NCI-H128 (cell line): ENCODE results near the gene CDRT4.

ENCODE experiments used
- DNase-seq: peaks from one replicate; lab custom pipeline; 2025; ENCODE audit not compliant: unreplicated experiment; lab: John Stamatoyannopoulos, UW

The CDRT4 gene

DNA sequence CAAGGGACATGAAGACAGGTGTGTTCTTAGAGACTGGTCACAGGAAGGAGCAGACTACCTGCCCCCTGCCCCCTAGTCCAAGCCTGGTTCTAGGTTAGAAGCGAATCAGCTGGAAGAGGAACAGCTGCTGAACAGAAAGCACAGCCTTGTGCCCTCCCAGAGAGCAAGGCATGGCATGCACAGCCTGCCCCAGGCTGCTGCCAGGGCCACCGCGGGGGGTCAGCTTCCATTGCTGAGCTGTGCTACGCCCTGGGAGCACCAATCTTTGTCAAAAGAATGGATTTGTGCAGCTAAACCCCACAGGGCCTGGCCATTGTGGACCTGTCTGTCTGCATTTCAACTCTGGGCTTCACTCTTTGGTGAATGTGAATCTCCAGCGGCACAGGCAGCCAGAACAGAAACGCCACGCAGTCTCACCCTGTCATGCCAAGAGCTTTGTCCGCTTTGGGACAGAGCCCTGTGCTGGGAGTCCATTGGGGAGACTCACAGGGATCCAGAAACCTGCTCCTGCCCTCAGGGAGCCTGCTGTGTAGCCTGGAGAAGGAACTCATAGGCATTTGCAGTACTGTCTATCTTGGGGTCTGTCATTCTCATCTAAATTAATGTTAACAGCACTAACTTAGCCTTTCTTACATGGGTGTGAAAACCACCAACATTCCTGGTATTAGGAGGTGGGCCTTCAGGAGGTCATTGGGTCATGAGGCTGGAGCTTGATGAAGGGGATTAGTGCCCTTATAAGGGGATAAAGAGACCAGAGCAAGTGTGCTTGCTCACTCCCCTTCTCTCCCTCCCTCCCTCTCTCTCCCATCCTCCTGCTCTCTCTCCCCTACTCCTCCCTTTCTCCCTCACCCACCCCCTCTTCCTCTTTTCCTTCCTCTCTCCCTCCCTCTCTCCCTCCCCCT, 25.6 kb upstream of the CDRT4 start:
- DNase-seq, result no peak

DNA sequence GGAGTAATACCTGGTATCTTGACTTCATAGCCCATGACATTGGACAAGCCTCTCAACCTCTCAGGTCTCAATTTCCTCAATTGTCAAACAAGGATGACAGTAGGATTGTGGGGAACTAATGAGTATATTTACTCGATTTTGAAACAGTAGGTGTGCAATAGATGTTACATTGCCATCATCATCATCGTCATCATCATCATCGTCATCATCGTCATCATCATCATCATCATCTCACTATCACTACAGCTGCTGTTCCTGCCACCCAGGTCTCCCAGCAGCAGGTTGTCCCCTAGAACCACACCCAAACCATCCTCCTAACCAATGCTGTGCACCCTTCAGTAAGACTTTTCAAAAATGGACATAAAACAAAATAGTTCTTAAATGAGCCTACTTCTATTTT, 24.8 kb upstream of the CDRT4 start:
- DNase-seq, result no peak

DNA sequence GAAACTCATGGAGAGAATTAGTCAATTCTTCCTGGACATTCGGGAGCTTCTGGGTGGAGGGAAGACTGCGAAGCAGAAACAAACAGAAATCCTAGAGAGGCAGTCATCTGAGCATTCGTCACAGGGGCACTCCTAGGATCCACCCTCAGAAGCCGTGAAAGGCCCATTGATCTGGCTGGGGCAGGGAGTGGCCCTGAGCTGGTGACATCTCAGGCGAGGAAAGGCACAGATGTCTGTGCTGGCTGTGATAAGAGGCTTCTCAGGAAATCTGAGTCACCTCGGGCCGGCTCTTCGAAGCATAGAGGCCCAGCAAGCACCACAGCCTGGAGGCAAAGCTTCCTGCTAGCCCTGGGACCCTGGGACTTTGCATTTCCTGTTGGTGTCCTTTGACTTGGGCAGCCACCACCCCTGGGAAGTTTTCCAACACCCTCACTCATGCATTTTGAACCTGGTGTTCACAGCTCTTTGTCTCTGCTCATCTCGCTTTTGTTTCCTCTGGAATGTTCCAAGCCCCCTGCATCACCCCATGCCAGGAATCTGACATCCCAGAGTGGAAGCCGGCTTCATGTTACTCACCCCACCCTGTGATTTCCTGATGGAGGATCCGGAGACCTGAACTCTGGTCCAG, 23.3 kb upstream of the CDRT4 start:
- DNase-seq, result no peak

DNA sequence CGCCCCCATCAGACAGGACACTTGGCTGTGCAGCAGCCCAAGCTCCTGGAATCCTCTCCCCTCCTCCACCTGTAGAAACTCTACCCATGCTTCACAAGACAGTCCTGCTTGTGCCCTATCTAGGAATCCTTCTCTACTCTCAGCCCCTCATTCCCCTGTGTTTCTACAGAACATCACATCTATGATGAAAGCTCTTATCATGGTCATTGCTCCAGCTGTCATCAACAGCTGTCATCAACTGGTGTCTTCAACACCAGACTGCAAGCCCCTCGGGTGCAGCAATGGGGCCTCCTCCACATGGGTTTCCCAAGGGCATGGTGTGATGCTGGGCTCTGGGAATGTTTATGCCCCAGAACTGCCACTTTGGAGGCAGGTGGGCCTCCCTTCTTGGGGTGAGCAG, 21.1 kb upstream of the CDRT4 start:
- DNase-seq, result no peak

DNA sequence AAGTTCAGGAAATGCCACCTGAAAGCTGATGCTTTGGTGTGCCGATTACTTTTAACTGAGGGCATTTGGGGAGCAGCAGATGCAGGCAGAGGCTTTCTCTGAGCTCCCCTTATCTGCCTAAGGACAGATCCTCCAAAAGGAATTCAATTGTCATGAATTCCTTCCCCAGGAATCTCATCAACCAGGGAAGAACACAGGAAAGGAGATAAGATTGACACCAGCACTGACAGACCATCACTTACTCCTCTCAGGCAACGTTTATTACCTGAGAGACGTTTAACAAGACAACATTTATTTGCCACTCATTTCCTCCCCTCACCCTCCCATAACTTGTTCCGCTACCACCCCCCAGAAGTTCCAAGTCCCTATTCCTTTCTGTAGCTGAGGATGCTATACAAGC, 17.6 kb upstream of the CDRT4 start:
- no peak for DNase-seq

DNA sequence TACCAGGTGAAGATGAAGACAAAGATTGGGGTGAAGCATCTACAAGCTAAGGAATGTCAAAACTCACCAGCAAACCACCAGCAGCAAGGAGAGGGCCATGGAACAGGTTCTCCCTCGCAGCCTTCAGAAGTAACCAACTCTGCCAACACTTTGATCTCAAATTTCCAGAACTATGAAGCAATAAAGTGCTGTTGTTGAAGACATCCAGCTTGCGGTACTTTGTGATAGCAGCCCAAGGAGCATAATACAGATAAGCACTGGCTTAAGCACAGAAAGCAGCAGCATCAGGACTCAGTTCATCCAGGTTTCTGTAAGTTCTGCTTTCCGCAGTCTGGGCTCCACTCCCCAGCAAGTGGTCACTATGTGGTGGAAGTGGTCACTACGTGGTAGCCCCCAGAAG, 16.0 kb upstream of the CDRT4 start:
- no peak for DNase-seq

DNA sequence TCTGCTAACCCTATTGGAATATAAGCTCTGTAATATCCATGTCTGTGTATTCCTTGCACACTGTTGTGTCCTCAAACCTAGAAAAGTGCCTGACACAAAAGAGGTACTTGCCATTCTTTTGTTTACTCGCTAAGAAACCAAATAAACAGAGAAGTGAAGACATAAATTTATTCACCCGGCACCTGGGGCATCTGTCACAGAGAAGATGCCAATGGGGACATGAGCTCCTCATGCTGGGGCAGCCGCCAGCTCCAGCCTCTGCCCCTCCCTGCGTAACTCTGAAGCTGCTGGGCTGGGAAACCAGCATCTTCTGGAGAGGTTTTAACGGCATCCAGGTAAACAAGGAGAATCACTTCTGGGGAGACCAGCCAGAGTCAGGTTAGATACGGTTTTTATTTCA, 15.1 kb upstream of the CDRT4 start:
- no peak for DNase-seq

DNA sequence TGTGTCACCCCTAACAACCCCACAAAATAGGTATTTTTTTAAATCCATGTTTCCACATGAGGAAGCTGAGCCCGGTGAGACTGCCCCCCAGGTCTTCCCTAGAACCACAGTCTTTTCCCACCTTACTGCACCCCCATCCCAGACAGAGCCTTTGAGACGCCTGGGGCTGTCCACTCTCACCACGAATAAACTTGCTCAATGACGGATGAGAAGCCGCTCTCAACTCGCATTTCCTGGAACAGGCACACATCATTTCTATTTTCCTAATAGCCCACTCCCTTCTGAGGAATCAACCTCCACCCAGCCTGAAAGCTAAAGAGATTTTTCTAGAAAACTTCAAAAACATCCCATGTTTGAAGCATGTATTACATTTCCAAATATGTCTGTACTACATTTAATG, 14.1 kb upstream of the CDRT4 start:
- no peak for DNase-seq

DNA sequence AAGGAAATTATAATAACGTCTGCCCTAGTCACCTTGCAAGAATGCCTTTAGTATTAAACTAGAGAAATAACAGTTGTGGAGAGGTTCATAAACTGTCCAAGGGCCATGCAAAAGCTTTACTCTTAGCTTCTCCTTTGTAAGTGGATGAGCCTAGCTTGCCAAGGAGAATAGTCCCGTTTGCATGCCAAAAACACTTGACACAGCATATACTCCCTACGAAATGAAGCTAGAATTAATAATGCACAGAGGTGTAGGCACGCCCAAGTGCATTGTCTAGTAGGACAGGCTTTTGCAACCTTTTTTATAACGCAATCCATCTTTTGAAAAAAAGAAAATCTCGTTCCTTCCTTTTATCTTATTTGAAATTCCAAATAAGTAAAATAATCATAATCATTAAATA, 12.8 kb upstream of the CDRT4 start:
- no peak for DNase-seq

DNA sequence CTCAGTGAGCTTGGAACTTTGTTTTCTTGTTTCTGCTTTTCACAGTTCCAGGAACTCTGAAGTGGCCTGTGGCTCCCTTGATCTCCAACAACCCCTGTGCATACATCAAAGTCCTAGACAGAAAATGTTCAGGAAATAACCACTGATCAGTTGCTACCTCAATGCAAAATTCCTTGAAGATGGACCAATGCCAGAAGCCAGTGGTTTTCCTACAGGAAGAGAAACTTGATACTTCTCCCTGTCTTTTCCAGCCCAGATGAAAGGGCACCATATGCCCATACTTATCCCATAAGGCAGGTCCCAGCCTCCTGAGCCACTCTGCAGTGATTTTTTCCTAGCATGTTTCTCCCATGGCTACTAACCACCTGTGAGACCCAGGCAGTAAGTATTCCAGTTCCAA, 12.3 kb upstream of the CDRT4 start:
- no peak for DNase-seq

DNA sequence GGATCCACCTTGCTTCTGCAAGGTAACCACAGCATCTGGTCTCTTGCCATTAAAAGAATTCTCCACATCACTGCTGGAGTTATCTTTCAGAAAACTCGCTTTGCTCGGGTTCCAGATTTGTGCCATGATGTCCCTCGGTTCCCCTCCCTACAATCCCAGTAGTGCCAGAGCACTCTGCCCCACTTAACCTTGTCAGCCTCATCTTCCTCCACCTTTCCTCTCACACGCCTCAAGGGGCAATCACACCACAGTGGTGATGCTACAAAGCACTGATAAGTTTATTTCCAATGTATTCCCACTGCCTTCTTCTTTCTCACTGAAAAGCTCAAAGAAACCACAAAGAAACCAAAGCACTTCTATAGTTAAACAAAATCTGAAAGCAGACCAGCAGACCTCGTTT, 11.4 kb upstream of the CDRT4 start:
- DNase-seq, result no peak

DNA sequence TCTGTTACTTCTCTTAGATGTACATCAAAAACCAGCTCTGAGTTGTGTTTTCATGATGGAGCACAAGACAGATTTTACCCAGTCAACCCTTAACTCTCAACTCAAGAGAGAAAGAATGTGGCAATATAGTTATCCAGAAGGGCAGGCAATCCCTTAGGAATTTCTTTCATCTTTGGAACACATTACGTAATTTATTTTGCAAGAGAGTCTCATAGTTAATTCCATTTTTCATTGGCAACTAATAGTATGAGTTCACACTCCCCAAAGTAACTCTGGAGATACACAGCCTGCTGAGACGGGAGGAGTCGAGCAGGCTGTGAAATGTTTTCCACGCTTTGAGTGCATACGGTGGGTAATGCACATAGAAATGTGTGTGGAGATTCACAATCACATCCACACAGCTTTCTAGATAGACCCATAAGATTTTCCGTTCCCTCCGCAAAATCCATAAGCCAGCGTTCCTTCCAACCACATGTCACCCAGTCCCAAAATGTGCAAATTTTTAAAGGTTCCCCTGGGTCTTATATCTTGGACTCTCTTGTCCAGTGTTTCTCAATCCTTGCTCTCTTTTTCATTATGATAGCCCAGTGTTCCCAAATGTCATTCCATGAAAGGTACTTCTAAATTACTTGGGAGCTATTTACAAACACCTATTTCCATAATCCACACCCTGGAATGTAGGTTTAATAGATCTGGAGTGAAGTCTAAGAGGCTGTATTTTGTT, 8.4 kb upstream of the CDRT4 start:
- DNase-seq, result no peak

DNA sequence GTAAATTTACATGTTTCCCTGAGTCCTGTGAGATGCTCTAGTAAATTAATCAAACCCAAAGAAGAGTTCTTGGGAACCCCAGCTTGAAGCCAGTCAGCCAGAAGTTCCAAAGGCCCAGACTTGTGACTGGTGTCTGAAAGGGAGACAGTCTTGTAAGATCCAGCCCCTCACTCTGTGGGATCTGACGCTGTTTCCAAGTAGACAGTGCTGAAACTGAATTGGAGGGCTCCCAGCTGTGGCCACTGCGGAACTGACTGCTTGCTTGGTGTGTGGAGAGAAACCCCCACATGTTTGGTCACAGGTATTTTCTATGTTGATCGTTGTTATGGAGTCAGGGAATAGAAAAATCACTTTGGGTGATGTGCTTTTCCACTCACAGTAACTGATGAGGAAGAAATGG, 5.5 kb upstream of the CDRT4 start:
- DNase-seq, result no peak

DNA sequence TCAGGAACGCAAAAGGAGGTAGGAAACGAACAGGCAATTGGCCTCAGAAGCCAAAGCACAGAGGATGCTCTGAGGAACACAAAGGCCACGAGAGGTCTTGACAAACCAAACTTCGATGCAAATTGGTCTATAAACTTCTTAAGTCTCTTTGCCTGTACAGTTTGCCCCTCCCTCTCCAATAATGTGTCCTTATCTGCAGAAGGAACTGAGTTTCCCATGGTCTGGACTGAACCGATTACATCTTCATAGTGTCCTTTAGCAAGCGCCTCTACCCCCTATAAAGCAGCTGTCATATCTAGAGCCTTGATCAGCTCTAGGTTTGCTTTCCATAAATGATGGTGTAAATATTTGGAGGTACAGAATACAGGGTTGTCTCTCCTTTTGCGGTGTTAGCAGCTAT, 3.1 kb upstream of the CDRT4 start:
- DNase-seq, result no peak

DNA sequence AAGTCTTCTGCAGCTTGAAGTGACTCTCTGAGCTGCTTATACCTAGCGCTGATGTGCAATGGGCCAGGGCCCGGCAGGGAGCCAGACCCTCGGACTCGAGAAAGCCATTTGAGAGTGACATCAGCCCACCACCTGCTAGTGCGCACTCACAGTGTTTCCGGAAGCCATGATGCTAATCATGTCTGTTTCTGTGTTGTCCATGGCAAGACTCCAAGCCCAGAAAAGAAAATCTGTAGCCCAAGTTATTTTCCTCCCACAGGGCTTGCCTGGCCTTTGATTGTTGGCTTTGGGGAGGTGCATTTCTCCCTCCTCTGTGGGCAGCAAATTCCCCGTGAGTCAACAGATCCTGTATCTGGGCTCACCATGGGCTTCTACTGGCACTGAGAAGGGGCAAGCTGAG, 1.8 kb upstream of the CDRT4 start:
- no peak for DNase-seq

DNA sequence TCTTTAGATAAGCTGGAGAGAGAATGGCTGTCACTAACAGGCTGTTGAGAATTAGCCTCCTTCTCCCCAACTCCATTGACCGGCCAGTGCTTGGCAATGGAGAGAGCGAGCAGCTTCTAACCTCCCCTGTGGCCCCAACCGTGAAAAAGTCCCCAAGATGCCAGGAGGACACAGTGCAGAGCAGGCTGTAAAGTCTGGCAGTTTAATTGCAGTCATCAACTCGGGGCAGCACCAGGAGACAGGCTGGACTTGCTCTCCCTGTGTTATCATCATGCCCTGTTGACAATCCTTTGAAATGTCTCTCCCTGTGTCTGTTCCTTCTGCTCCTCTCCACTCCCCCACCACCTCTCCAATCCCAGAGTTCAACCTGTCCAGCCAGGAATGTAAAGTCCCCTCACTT, 705 bp upstream of the CDRT4 start:
- DNase-seq, result no peak

DNA sequence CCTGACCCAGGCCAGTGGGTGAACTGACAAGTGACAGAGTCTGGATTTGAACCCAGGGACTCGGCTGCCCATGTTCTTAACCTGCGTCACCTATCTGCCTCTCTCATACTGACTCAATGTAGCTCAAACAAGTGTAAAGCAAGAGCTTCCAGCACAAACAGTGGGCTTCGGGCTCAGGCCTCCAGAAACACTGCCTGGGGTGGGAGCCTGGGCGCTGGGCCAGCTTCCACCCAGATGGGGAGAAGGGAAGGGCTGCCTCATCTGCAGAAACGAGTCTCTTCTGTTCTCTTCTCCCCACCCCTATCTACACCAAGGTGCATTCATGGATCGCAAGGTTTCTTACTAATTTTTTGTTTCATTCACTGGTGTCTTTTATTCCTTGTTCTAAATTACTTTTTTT, 1.3 kb downstream of the CDRT4 start:
- DNase-seq, result no peak

DNA sequence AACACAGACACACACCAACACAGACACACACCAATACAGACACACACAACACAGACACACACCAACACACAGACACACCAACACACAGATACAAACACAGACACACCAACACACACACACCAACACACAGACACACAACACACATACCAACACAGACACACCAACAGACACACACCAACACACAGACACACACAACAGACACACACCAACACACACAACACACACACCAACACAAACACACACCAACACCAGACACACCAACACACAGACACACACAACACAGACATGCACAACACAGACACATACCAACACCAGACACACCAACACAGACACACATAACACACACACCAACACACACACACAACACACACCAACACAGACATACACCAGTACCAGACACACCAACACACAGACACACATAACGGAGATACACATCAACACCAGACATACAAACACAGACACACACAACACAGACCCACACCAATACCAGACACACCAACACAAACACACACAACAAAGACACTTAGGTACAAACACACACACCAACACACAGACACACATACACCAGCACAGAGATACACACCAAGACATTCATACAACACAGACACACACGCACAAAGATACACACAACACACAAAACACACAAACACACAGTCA, 2.2 kb downstream of the CDRT4 start:
- no peak for DNase-seq

DNA sequence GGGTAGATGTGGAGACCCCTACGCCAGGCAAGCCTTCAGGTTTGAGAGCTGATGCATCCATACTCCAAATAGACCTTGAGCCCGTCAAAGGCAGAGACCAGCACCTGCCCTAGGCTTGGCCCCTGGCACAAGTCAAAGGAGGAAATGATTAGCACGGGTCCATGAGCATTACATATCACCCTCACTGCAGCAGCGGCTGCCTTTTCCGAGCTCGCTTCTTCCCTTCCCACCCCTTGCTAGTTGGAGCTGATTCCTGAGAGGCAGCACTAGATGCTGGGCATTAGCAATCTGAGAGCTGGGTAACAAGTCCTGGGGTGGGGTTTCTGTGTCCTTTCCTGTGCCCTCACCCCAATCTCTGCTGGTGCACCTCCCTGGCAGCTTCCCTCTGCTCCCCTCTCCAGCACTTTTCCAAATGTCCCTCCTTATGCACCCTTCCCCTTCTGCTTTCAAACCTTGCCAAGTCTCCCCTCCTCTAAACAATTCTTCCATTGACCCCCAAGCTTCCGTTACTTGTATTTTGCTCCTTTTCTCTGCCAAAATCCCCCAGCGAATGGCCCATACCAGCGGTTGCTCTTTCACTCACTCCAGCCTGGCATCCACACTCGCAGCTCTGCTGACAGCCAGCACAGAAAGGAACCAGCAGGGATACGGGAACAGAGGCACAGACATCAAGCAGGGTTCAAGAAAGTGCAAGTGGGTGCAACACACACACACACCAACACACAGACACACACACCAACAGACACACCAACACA, 3.0 kb downstream of the CDRT4 start:
- no peak for DNase-seq

DNA sequence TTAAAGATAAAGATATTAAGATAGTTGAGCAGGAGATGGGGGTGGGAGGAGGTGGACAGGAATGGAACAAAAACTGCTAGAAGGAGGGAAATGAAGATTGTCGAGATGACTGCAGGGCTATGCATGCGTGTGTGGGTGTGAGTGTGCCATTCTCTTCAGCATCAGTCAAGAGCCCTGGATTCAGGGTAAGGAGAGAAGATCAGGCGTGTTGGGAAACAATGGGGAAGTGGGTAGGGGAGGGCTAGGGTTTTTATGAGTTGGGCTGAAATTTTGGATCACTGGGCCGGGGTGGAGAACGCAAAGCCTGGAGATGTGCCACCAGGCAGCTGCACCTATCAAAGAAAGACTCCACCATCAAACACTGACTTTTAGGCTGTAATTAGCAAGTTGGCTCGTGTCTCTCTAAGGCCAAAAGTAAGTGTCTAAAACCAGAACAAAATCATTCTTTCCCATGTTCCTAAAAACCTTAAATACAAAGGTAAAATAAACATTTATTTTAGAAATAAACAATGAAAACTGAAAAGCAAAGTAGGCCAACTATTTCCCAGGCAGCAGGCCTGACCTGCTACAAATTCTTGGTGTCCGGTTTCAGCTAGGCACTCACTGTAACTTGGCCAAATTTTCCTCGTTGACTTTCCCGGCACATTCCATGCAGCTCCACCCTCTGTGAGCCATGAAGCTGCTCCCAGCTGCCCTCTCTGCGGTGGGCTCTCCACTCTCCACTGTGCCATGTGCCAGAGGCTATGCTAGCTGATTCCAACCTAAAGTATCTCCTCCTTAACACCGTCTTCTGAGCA, 4.2 kb downstream of the CDRT4 start:
- no peak for DNase-seq
